Type B pancreatic cell (in vitro differentiated cells): Measurements from ENCODE around the gene TOB1. TPM values are rescaled to one million over a fixed set of nuclear protein-coding genes. Genes with fewer than 3 reads are reported as not detected.

Experiments used
- DNase-seq: peaks from one replicate; pipeline ENCODE4 v3.0.0; 2021; ENCODE audit warnings: mixed read lengths; ENCODE audit not compliant: unreplicated experiment; ENCODE audit errors: extremely low spot score
- H3K27ac Mint-ChIP-seq: 2 replicates; pipeline ENCODE4 v1.8.0; 2021; ENCODE audit warnings: mild to moderate bottlenecking, mixed read lengths
- H3K27me3 Mint-ChIP-seq: 2 replicates; pipeline ENCODE4 v1.8.0; 2021; ENCODE audit warnings: mixed read lengths
- H3K36me3 Mint-ChIP-seq: 2 replicates; pipeline ENCODE4 v1.8.0; 2021; ENCODE audit warnings: mixed read lengths
- H3K4me1 Mint-ChIP-seq: one replicate; pipeline ENCODE4 v1.8.0; 2021; ENCODE audit warnings: mixed read lengths; ENCODE audit not compliant: unreplicated experiment
- H3K4me3 Mint-ChIP-seq: 2 replicates; pipeline ENCODE4 v1.8.0; 2021; ENCODE audit warnings: mild to moderate bottlenecking, mixed read lengths
- H3K9me3 Mint-ChIP-seq: 2 replicates; pipeline ENCODE4 v1.8.0; 2021; ENCODE audit warnings: mixed read lengths
- CTCF ChIP-seq: fragments of 200-600 bp; sonication (generic); conservative IDR thresholded peaks from 2 replicates; pipeline ENCODE4 v1.5.0; 2021; ENCODE audit warnings: antibody characterized with exemption, mild to moderate bottlenecking
- total RNA-seq: library from RNA; stranded (reverse); gene quantifications from 2 replicates; pipeline ENCODE4 v1.2.1, GENCODE V29; 2021; ENCODE audit warnings: low replicate concordance

TOB1 gene
- total RNA-seq, 1 donor from 2014 or later: 54.9 TPM

- TF ChIP-seq CTCF: no peak
- H3K9me3 Mint-ChIP-seq: no peaks in the 10 kb centered on the region
- H3K27me3 Mint-ChIP-seq: peaks cover under 1% of the 10 kb centered on the region
- peaks cover 46% of the 10 kb centered on the region for H3K4me1 Mint-ChIP-seq
- no peak overlapping the region for H3K27ac Mint-ChIP-seq
- H3K4me3 Mint-ChIP-seq: no peak overlapping the region
- no peak for DNase-seq
- no peaks in the 10 kb centered on the region for H3K36me3 Mint-ChIP-seq
Measured at GRCh38 chr17:50829332-50829731, 36.8 kb downstream of the TOB1 start.

GRCh38 chr17:50828508-50829170 lies 37.5 kb downstream of the TOB1 start:
- H3K36me3 Mint-ChIP-seq: no peaks in the 10 kb centered on the region
- H3K27ac Mint-ChIP-seq: no peak overlapping the region
- no peak for TF ChIP-seq CTCF

GRCh38 chr17:50825188-50825587 lies 41.0 kb downstream of the TOB1 start:
- TF ChIP-seq CTCF: no peak
- Mint-ChIP-seq H3K27me3 (no peaks in the 10 kb centered on the region), H3K4me1 (peaks cover 16% of the 10 kb centered on the region), H3K4me3 (no peak overlapping the region), H3K36me3 (no peaks in the 10 kb centered on the region), H3K9me3 (no peaks in the 10 kb centered on the region), H3K27ac (no peak overlapping the region)
- DNase-seq: no peak

More at GRCh38 chr17:50828508-50829170, 37.5 kb downstream of the TOB1 start:
- no peaks in the 10 kb centered on the region for H3K27me3 Mint-ChIP-seq
- no peak for DNase-seq
- peaks cover 42% of the 10 kb centered on the region for H3K4me1 Mint-ChIP-seq
- H3K9me3 Mint-ChIP-seq: no peaks in the 10 kb centered on the region
- no peak overlapping the region for H3K4me3 Mint-ChIP-seq

GRCh38 chr17:50824429-50824828 lies 41.7 kb downstream of the TOB1 start:
- no peak for DNase-seq
- Mint-ChIP-seq H3K9me3 (no peaks in the 10 kb centered on the region), H3K27ac (no peak overlapping the region), H3K36me3 (no peaks in the 10 kb centered on the region), H3K4me3 (no peak overlapping the region), H3K4me1 (peaks cover 11% of the 10 kb centered on the region), H3K27me3 (peaks cover under 1% of the 10 kb centered on the region)
- no peak for TF ChIP-seq CTCF

GRCh38 chr17:50822550-50822949 lies 43.6 kb downstream of the TOB1 start:
- H3K27ac Mint-ChIP-seq: no peak overlapping the region
- DNase-seq: no peak
- H3K27me3 Mint-ChIP-seq: peaks cover 8% of the 10 kb centered on the region
- H3K9me3 Mint-ChIP-seq: no peaks in the 10 kb centered on the region
- no peaks in the 10 kb centered on the region for H3K36me3 Mint-ChIP-seq
- H3K4me3 Mint-ChIP-seq: no peak overlapping the region
- TF ChIP-seq CTCF: no peak
- peaks cover 5% of the 10 kb centered on the region for H3K4me1 Mint-ChIP-seq
